Rectal smooth muscle tissue (tissue), 1 donor: ENCODE measurements around the gene GTF2H2C.
"Not testable (repeated sequence)": the region's sequence is repeated elsewhere in the genome, so short reads cannot be mapped to it uniquely, and the experiment has no call there.

Source experiments
- H3K27ac ChIP-seq: one replicate; pipeline ENCODE4 v1.7.0; 2013; ENCODE audit warnings: low read depth, low read length, inconsistent platforms
- H3K27me3 ChIP-seq: one replicate; pipeline ENCODE4 v1.7.0; 2013; ENCODE audit warnings: low read length; ENCODE audit not compliant: control insufficient read depth, insufficient read depth
- H3K36me3 ChIP-seq: one replicate; pipeline ENCODE4 v1.7.0; 2013; ENCODE audit warnings: low read length; ENCODE audit not compliant: control insufficient read depth, insufficient read depth
- H3K4me1 ChIP-seq: one replicate; pipeline ENCODE4 v1.7.0; 2013; ENCODE audit warnings: low read length; ENCODE audit not compliant: control insufficient read depth, insufficient read depth
- H3K4me3 ChIP-seq: one replicate; pipeline ENCODE4 v1.7.0; 2013; ENCODE audit warnings: low read length
- H3K9ac ChIP-seq: one replicate; pipeline ENCODE4 v1.7.0; 2013; ENCODE audit warnings: low read length

GTF2H2C gene

DNA sequence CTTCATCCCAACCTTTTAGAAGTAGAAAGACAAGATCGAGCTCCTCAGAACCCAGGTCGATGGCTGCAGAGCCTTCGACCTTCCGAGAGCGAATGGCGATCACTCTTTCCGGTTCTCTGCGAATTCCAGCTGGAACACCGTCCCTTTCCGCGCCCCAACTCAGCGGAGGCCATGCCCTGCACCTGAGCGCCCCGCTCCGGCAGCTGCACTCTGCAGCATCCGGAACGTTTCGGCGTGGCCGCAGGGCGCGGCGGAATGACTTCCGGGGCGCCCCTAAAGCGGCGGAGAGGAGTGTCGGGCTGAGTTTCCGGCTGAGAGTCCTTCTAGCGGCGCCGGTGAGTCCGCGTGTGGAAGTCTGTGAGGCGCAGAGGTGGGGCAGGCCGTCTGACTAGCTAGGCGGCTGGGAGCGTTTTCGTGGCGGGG lies at the start of gene GTF2H2C:
GTF2H2C (plus strand) TSS at position 284 of the 423 bp plus-strand sequence. CDS start 4,942 bp downstream, outside the sequence.
- H3K4me1 ChIP-seq, H3K36me3 ChIP-seq, H3K27ac ChIP-seq, H3K9ac ChIP-seq, H3K27me3 ChIP-seq: not testable (repeated sequence)
- peak within 1 kb of the TSS; percentile 53 for H3K4me3 ChIP-seq

DNA sequence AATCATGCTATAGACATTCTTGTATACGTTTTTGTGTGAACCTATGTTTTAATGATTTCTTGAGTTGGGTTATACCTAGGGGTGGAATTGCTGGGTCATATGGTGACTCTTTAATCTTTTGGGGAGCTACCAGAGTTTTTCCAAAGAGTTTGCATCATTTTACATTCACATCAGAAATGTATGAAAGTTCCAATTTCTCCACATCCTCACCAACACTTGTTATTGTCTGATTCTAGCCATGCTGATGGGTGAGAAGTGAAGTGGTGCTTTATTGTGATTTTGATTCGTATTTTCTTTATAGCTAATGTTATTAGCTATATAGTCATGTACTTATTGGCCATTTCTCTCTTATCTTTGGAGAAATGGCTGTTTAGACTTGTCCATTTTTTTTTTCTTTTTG lies 49.3 kb upstream of the GTF2H2C start:
- H3K36me3 ChIP-seq = no peaks in the 10 kb centered on the region
- no peaks in the 10 kb centered on the region for H3K27me3 ChIP-seq
- H3K4me3 ChIP-seq = no peak overlapping the region
- H3K9ac ChIP-seq = no peak overlapping the region
- H3K4me1 ChIP-seq = no peaks in the 10 kb centered on the region
- H3K27ac ChIP-seq = no peak overlapping the region

DNA sequence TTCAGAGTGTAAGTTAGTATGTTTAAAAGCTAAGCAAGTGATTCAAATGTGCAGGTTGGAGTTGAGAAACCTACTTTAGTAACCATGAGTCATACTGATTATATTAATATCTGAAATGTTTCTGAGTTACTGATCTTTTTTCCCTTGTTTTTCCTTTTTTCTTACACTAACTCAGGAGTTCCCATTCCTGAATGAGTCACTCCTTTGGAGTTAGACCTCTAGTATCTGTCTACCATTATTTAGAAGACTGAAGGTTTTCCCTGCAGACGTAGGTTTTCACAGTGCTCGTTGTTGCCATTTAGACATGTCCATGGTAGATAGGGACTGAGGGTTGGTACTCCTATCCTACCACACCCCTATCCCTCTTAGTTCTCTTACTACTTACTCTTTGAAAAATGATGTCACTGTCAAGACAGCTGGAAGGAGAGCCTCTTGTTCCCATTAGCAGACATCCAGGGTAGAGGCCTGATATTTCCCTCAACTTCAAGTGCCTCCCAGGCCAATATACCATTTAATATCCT lies 47.2 kb upstream of the GTF2H2C start:
- H3K4me1 ChIP-seq = no peaks in the 10 kb centered on the region

DNA sequence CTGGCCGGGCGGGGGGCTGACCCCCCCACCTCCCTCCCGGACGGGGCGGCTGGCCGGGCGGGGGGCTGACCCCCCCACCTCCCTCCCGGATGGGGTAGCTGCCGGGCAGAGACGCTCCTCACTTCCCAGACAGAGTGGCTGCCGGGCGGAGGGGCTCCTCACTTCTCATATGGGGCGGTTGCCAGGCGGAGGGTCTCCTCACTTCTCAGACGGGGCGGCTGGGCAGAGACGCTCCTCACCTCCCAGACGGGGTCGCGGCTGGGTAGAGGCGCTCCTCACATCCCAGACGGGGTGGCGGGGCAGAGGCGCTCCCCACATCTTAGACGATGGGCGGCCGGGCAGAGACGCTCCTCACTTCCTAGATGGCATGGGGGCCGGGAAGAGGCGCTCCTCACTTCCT lies 44.4 kb upstream of the GTF2H2C start:
- H3K36me3 ChIP-seq, H3K4me1 ChIP-seq, H3K4me3 ChIP-seq, H3K27ac ChIP-seq, H3K27me3 ChIP-seq, H3K9ac ChIP-seq: not testable (repeated sequence)

More for the DNA sequence above, 47.2 kb upstream of the GTF2H2C start:
- no peak overlapping the region for H3K4me3 ChIP-seq
- H3K27me3 ChIP-seq = no peaks in the 10 kb centered on the region
- no peak overlapping the region for H3K9ac ChIP-seq
- H3K27ac ChIP-seq = no peak overlapping the region
- H3K36me3 ChIP-seq = no peaks in the 10 kb centered on the region

GRCh38 chr5:69516769-69517168 lies 43.2 kb upstream of the GTF2H2C start:
- Histone ChIP-seq H3K9ac (no peak overlapping the region), H3K4me1 (no peaks in the 10 kb centered on the region), H3K27ac (no peak overlapping the region)

GRCh38 chr5:69517763-69518212 lies 42.2 kb upstream of the GTF2H2C start:
- Histone ChIP-seq H3K9ac (no peak overlapping the region), H3K36me3 (no peaks in the 10 kb centered on the region), H3K27ac (no peak overlapping the region), H3K4me3 (no peak overlapping the region), H3K27me3 (no peaks in the 10 kb centered on the region), H3K4me1 (no peaks in the 10 kb centered on the region)

More at GRCh38 chr5:69516769-69517168, 43.2 kb upstream of the GTF2H2C start:
- H3K36me3 ChIP-seq = no peaks in the 10 kb centered on the region
- H3K27me3 ChIP-seq = no peaks in the 10 kb centered on the region
- no peak overlapping the region for H3K4me3 ChIP-seq

GRCh38 chr5:69519285-69519684 lies 40.7 kb upstream of the GTF2H2C start:
- no peaks in the 10 kb centered on the region for H3K36me3 ChIP-seq
- H3K27ac ChIP-seq = no peak overlapping the region
- no peak overlapping the region for H3K9ac ChIP-seq
- H3K4me1 ChIP-seq = no peaks in the 10 kb centered on the region
- no peak overlapping the region for H3K4me3 ChIP-seq
- H3K27me3 ChIP-seq = no peaks in the 10 kb centered on the region

- no peak overlapping the region for H3K27ac ChIP-seq
- H3K4me3 ChIP-seq = no peak overlapping the region
- no peaks in the 10 kb centered on the region for H3K4me1 ChIP-seq
- H3K36me3 ChIP-seq = no peaks in the 10 kb centered on the region
- H3K27me3 ChIP-seq = no peaks in the 10 kb centered on the region
- H3K9ac ChIP-seq = no peak overlapping the region
Observed at GRCh38 chr5:69522035-69522434, 38.0 kb upstream of the GTF2H2C start.

- no peak overlapping the region for H3K4me3 ChIP-seq
- no peak overlapping the region for H3K27ac ChIP-seq
- H3K9ac ChIP-seq = no peak overlapping the region
- no peaks in the 10 kb centered on the region for H3K36me3 ChIP-seq
- no peaks in the 10 kb centered on the region for H3K4me1 ChIP-seq
- no peaks in the 10 kb centered on the region for H3K27me3 ChIP-seq
Observed at GRCh38 chr5:69525490-69525889, 34.5 kb upstream of the GTF2H2C start.

DNA sequence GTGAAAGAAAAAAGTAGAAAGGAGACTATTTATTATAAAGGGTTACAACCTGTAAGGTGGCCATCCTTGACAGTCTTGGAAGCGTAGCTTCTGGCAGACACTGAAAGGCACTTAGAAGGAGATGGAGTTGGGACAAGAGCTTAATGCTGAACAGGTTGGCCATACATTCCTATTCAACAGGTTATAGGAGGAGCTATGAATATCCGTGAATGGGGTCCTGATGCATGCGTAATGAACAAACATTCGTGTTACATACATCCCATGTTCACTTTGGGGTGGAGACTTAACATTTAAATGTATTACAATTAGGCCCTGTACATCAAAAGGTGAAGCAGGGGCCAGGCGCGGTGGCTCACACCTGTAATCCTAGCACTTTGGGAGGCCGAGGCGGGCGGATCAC lies 33.3 kb upstream of the GTF2H2C start:
- Histone ChIP-seq H3K9ac (no peak overlapping the region), H3K27ac (no peak overlapping the region), H3K4me1 (no peaks in the 10 kb centered on the region), H3K4me3 (no peak overlapping the region), H3K27me3 (no peaks in the 10 kb centered on the region), H3K36me3 (no peaks in the 10 kb centered on the region)

- Histone ChIP-seq H3K4me1 (no peaks in the 10 kb centered on the region), H3K27ac (no peak overlapping the region), H3K27me3 (no peaks in the 10 kb centered on the region), H3K9ac (no peak overlapping the region), H3K36me3 (no peaks in the 10 kb centered on the region), H3K4me3 (no peak overlapping the region)
Observed at GRCh38 chr5:69527128-69527770, 32.7 kb upstream of the GTF2H2C start.

DNA sequence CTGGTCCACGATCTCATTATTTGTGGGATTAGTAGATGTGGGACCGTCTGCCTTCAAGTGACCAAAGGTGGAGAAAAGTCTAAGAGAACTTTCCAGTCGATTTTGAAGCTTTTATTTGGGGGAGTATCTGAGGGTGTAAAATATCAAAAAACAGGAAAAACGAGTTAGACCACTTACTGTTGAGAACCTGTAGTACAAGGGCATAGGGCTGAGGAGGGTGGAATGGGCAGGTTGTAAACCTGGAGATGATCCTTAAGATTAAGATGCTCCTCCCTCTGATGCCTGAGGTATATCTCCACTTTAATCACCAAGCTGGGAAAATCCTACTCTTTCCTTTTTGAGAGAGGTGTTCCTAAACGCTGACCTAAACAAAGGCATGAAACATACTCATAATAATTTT lies 32.0 kb upstream of the GTF2H2C start:
- Histone ChIP-seq H3K27me3 (no peaks in the 10 kb centered on the region), H3K4me1 (no peaks in the 10 kb centered on the region), H3K27ac (no peak overlapping the region), H3K36me3 (no peaks in the 10 kb centered on the region), H3K9ac (no peak overlapping the region), H3K4me3 (no peak overlapping the region)

GRCh38 chr5:69528609-69529008 lies 31.4 kb upstream of the GTF2H2C start:
- Histone ChIP-seq H3K4me3 (no peak overlapping the region), H3K36me3 (no peaks in the 10 kb centered on the region), H3K27ac (no peak overlapping the region), H3K27me3 (no peaks in the 10 kb centered on the region), H3K4me1 (no peaks in the 10 kb centered on the region), H3K9ac (no peak overlapping the region)
